HG02571 (cell line): ENCODE data around the gene LIPE.
"Not testable (repeated sequence)": the region's sequence is repeated elsewhere in the genome, so short reads cannot be mapped to it uniquely, and the experiment has no call there.

Source experiments
- ATAC-seq: cut with Tn5 transposase; IDR thresholded peaks from one replicate; pipeline ENCODE4 v1.9.1; 2021; ENCODE audit warnings: mild to moderate bottlenecking, moderate library complexity; ENCODE audit not compliant: unreplicated experiment

The LIPE gene

GRCh38 chr19:42427313-42427712 lies at the start of gene LIPE:
Gene LIPE (minus strand): TSS chr19:42427388. CDS start chr19:42427149, 239 bp downstream.
- ATAC-seq, result no peak

- no peak for ATAC-seq
Measured at GRCh38 chr19:42475366-42475765, 48.2 kb upstream of the LIPE start.

- ATAC-seq, result no peak
Measured at GRCh38 chr19:42474743-42475142, 47.6 kb upstream of the LIPE start.

- ATAC-seq, result no peak
Measured at GRCh38 chr19:42473686-42474085, 46.5 kb upstream of the LIPE start.

- no peak for ATAC-seq
Measured at GRCh38 chr19:42472402-42473147, 45.4 kb upstream of the LIPE start.

GRCh38 chr19:42471554-42472249 lies 44.5 kb upstream of the LIPE start:
- no peak for ATAC-seq

GRCh38 chr19:42469311-42470235 lies 42.4 kb upstream of the LIPE start:
- ATAC-seq, result no peak

- no peak for ATAC-seq
Measured at GRCh38 chr19:42468273-42468796, 41.1 kb upstream of the LIPE start.

- no peak for ATAC-seq
Measured at GRCh38 chr19:42467183-42467760, 40.1 kb upstream of the LIPE start.

- no peak for ATAC-seq
Measured at GRCh38 chr19:42466521-42467182, 39.5 kb upstream of the LIPE start.

GRCh38 chr19:42465827-42466280 lies 38.7 kb upstream of the LIPE start:
- no peak for ATAC-seq

- ATAC-seq, result no peak
Measured at GRCh38 chr19:42461700-42462324, 34.6 kb upstream of the LIPE start.

- not testable (repeated sequence) for ATAC-seq
Measured at GRCh38 chr19:42461231-42461630, 34.0 kb upstream of the LIPE start.

- ATAC-seq, result no peak
Measured at GRCh38 chr19:42459926-42460325, 32.7 kb upstream of the LIPE start.

- ATAC-seq, result no peak
Measured at GRCh38 chr19:42455621-42456081, 28.5 kb upstream of the LIPE start.

- ATAC-seq, result no peak
Measured at GRCh38 chr19:42455086-42455485, 27.9 kb upstream of the LIPE start.

GRCh38 chr19:42452590-42452989 lies 25.4 kb upstream of the LIPE start:
- no peak for ATAC-seq

GRCh38 chr19:42450314-42450934 lies 23.2 kb upstream of the LIPE start:
- ATAC-seq, result no peak

- ATAC-seq, result not testable (repeated sequence)
Measured at GRCh38 chr19:42448306-42448705, 21.1 kb upstream of the LIPE start.
